Left kidney (tissue), 8 donors: ENCODE measurements around the gene C6orf62. TPM values are rescaled to one million over a fixed set of nuclear protein-coding genes. Genes with fewer than 3 reads are reported as not detected.
"Not testable (repeated sequence)": the region's sequence is repeated elsewhere in the genome, so short reads cannot be mapped to it uniquely, and the experiment has no call there.

Experiments
- DNase-seq: peaks from one replicate; pipeline ENCODE4 v3.0.0-alpha.2; 2013
- long read RNA-seq, 8 donors: transcript quantifications; one replicate each; lab custom pipeline, GENCODE V29; 2026
- polyA plus RNA-seq: library from polyadenylated mRNA; unstranded; fragments of 120-200 nt; gene quantifications from one replicate; pipeline ENCODE4 v1.2.1, GENCODE V29; 2013; ENCODE audit not compliant: insufficient read length

Gene C6orf62
- 146 TPM for polyA plus RNA-seq
- long read RNA-seq, donor 1, full-length matches to known transcripts = 141 of 205 reads
- long read RNA-seq, donor 1, partial matches to known transcripts = 55 of 205 reads
- long read RNA-seq, donor 1, other reads (novel, unspliced or antisense) = 9 of 205 reads
- long read RNA-seq, donor 2, full-length matches to known transcripts = 141 of 177 reads
- long read RNA-seq, donor 2, partial matches to known transcripts = 36 of 177 reads
- long read RNA-seq, donor 2, other reads (novel, unspliced or antisense) = 0 of 177 reads
- long read RNA-seq, donor 3, full-length matches to known transcripts = 94 of 206 reads
- long read RNA-seq, donor 3, partial matches to known transcripts = 72 of 206 reads
- long read RNA-seq, donor 3, other reads (novel, unspliced or antisense) = 40 of 206 reads
- long read RNA-seq, donor 4, full-length matches to known transcripts = 3 of 3 reads
- long read RNA-seq, donor 4, partial matches to known transcripts = 0 of 3 reads
- long read RNA-seq, donor 4, other reads (novel, unspliced or antisense) = 0 of 3 reads
- long read RNA-seq, donor 5, full-length matches to known transcripts = 129 of 149 reads
- long read RNA-seq, donor 5, partial matches to known transcripts = 20 of 149 reads
- long read RNA-seq, donor 5, other reads (novel, unspliced or antisense) = 0 of 149 reads
- long read RNA-seq, donor 6, full-length matches to known transcripts = 107 of 145 reads
- long read RNA-seq, donor 6, partial matches to known transcripts = 33 of 145 reads
- long read RNA-seq, donor 6, other reads (novel, unspliced or antisense) = 5 of 145 reads
- long read RNA-seq, donor 7, full-length matches to known transcripts = 156 of 173 reads
- long read RNA-seq, donor 7, partial matches to known transcripts = 7 of 173 reads
- long read RNA-seq, donor 7, other reads (novel, unspliced or antisense) = 10 of 173 reads
- long read RNA-seq, donor 8, full-length matches to known transcripts = 86 of 96 reads
- long read RNA-seq, donor 8, partial matches to known transcripts = 5 of 96 reads
- long read RNA-seq, donor 8, other reads (novel, unspliced or antisense) = 5 of 96 reads

DNA sequence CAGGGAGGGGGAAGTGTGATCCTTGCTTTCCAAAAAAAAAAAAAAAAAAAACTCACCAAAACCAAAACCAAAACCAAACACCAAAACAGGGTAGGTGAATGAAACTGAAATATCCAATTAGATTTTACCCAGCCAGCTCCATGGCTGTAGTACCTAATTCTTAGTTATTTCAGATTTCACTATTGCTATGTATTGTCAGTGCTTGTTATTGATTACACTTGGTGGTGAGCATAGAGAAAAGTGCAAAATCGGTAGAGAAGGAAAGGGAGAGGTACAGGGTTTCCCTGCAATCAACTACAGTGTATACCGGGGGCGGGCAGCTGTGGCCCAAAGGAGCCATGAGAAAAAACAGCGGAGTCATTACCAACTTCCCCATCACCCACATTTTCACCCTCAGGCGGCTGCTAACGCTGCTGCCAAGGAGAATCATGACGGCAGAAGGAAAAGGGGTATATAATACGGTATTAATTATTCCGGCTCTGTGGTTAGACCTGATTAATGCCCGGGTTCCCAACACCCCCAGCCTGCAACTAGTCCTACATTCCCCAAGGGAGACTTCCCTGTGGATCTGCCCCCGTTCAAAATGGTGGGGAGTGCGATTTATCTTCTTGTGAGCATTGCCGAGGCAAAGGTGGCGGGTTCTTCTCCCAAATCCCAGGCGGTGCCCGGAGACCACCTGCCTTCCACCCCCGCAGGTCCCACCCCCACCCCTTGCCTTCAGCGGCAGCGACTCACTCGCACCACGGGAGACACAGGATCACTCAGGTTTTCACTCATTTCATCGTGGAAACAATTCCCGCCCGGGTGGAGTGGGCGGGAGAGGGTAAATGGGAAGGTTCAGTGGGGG is at the start of gene C6orf62:
C6orf62 (minus strand) TSS at position 30 of the 847 bp plus-strand sequence. CDS start 486 bp downstream, outside the sequence.
- DNase-seq = no peak

- no peak for DNase-seq
Measured at GRCh38 chr6:24768361-24768760, 49.4 kb upstream of the C6orf62 start.

GRCh38 chr6:24766680-24767462 is 47.9 kb upstream of the C6orf62 start:
- no peak for DNase-seq

DNA sequence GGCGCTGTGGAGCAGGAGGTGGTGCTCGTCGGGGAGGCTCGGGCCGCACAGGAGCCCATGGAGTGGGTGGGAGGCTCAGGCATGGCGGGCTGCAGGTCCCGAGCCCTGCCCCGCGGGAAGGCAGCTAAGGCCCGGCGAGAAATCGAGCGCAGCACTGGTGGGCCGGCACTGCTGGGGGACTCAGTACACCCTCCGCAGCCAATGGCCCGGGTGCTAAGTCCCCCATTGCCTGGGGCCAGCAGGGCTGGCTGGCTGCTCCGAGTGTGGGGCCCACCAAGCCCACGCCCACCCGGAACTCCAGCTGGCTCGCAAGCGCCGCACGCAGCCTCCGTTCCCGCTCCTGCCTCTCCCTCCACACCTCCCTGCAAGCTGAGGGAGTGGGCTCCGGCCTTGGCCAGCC is 47.0 kb upstream of the C6orf62 start:
- DNase-seq = not testable (repeated sequence)

GRCh38 chr6:24764833-24765828 is 46.2 kb upstream of the C6orf62 start:
- DNase-seq = not testable (repeated sequence)

- no peak for DNase-seq
Measured at GRCh38 chr6:24763578-24763977, 44.6 kb upstream of the C6orf62 start.

- no peak for DNase-seq
Measured at GRCh38 chr6:24761851-24762250, 42.9 kb upstream of the C6orf62 start.

GRCh38 chr6:24761193-24761835 is 42.4 kb upstream of the C6orf62 start:
- DNase-seq = no peak

DNA sequence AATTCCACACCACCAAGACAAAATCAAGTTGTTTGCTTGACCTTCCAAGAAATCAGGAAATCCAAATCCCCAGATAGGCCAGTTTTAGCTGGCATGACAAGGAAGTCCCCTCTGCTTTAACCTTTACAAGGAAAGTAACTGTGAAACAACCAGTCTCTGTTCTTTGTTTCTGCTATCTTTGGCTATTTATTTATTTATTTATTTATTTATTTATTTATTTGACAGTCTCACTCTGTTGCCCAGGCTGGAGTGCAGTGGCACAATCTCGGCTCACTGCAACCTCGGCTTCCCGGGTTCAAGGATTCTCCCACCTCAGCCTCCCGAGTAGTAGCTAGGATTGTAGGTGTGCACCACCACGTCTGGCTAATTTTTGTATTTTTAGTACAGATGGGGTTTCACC is 41.3 kb upstream of the C6orf62 start:
- DNase-seq = no peak

DNA sequence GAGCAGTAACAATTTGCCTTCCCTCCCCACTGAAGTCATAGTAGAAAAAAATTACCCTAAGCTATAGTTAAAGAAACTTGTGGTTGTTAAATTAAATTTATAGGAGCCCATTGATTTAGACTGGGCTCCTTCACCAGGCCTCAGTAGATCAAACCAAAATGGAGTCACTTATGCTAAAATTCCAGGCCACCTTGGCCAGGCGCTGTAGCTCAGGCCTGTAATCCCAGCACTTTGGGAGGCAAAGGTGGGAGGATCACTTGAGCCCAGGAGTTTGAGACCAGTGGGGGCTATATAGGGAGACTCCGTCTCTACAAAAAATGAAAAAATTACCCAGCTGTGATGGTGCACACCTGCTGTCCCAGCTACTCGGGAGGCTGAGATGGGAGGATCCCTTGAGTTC is 40.8 kb upstream of the C6orf62 start:
- DNase-seq = no peak

- no peak for DNase-seq
Measured at GRCh38 chr6:24757611-24758010, 38.7 kb upstream of the C6orf62 start.

GRCh38 chr6:24755279-24755678 is 36.3 kb upstream of the C6orf62 start:
- DNase-seq = no peak

- DNase-seq = not testable (repeated sequence)
Measured at GRCh38 chr6:24754378-24754777, 35.4 kb upstream of the C6orf62 start.

GRCh38 chr6:24753545-24753944 is 34.6 kb upstream of the C6orf62 start:
- no peak for DNase-seq

DNA sequence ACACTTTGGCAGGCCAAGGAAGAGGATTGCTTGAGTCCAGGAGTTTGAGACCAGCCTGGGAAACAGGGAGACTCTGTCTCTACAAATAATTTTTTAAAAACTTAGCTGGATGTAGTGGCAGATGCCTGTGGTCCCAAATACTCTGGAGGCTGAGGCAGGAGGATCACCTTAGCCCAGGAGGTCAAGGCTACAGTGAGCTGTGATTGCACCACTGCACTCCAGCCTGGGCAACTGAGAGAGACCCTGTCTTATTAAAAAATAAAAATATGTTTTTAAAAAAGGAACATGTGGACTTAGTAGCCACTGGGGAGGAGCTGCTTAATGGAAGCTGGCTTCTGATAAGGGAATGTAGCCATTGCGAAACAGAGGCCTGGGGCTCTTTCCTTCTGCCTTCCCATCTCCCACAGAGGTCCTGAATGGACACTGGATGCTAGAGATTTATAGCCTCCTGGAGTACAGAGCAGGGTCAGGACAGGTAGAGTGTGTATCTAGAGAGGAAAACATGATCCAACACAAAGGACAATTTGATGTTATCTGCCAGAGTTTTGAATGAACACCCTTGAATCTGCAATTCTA is 34.1 kb upstream of the C6orf62 start:
- DNase-seq = no peak

GRCh38 chr6:24752503-24752902 is 33.5 kb upstream of the C6orf62 start:
- no peak for DNase-seq

DNA sequence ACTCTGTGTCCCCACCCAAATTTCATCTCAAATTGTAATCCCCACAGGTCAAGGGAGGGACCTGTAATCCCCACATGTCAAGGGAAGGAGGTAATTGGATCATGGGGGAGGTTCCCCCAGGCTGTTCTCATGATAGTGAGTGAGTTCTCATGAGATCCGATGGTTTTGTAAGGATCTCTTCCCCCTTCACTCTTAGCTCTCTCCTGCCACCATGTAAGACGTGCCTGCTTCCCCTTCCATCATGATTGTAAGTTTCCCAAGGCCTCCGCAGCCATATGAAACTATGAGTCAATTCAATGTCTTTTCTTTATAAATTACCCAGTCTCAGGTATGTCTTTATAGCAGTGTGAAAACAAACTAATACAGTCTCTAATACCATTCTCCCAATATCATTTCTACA is 31.9 kb upstream of the C6orf62 start:
- not testable (repeated sequence) for DNase-seq

DNA sequence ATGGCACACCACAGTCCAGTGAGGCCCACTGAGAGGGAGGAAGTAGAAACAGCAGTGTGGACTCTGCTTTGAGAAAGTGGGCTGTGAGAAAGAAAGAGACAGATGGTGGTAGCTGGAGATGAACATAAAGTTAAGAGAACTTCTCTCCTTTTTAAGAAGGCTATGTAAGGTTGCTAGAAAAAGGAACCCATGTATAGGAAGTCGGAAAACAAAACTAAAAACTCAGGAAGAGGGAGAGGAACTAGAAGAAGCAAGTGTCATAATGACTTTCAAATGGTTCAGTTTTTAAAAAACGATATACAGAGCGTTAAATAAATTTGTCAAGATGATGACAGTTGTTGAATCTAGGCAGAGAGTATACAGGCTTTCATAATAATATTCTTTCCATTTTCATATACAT is 30.3 kb upstream of the C6orf62 start:
- DNase-seq = no peak

DNA sequence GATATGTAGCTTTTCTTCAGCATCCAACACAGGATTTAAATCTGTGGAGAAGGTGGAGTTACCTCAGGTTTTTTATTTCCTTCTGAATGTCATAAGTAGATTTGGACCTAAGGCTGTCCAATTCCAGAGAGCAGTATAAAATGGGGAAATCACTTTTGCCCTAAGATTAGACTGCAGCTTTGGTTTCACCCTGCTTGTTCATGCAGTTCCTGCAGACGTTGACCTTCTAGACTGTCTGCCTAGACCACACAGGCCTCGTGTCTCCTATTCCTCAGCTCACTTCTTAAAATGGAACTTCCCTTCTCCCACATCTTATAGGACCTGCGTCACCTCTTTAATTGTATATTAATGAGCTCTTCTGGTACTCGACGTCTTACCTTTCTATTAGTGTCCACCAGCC is 26.0 kb upstream of the C6orf62 start:
- no peak for DNase-seq
